NCI-H1092 treated with DMSO at 0.1 percent for 48 hours (cell line): ENCODE measurements around the gene UHRF2.
A peak's percentile ranks its signal among the peaks of the same experiment; 100 is the strongest.
"Not testable (repeated sequence)": the region's sequence is repeated elsewhere in the genome, so short reads cannot be mapped to it uniquely, and the experiment has no call there.

Source experiments
- DNase-seq: peaks from one replicate; lab custom pipeline; 2025; lab: John Stamatoyannopoulos, UW

The UHRF2 gene

GRCh38 chr9:6488395-6488794 is 75.4 kb downstream of the UHRF2 start:
- no peak for DNase-seq

GRCh38 chr9:6489099-6489498 is 76.1 kb downstream of the UHRF2 start:
- DNase-seq: no peak

GRCh38 chr9:6490863-6491262 is 77.9 kb downstream of the UHRF2 start:
- no peak for DNase-seq

DNA sequence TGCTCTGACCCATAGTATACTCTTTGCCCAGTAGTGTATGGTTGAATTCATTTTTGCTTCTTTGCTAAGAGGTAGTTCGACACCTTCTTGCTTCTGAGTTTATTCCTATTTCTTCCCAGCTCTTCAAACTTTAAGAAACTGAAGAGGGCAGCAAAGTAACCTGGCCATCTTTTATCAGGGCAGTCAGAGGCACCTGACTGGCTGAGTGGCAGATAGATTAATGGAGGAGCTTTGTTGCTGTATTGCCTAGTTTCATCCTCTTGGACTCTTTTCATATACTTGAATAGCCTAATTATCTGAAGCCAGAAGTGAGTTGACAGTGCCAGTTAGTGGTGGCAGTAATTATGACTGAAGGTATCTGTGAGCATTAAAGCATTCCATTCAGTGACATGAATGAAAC is 82.5 kb downstream of the UHRF2 start:
- no peak for DNase-seq

DNA sequence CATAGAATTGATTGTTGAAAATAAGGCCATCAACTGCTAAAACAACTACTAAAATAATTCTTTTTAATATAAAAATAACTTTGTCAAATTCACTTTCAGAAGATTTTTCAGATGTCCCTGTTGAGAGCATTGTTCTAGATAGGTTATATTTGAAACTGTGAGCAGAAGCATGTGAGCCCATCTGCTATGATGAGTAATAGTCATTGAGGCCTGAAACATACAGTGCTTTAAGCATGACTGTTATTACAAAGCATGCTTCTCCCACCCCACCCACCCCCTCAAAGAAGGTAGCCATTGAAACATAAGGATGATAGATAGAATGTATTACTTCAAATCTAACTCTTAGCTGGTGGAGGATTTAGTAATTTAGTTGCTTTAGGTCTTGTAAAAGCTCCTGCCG is 86.0 kb downstream of the UHRF2 start:
- no peak for DNase-seq

DNA sequence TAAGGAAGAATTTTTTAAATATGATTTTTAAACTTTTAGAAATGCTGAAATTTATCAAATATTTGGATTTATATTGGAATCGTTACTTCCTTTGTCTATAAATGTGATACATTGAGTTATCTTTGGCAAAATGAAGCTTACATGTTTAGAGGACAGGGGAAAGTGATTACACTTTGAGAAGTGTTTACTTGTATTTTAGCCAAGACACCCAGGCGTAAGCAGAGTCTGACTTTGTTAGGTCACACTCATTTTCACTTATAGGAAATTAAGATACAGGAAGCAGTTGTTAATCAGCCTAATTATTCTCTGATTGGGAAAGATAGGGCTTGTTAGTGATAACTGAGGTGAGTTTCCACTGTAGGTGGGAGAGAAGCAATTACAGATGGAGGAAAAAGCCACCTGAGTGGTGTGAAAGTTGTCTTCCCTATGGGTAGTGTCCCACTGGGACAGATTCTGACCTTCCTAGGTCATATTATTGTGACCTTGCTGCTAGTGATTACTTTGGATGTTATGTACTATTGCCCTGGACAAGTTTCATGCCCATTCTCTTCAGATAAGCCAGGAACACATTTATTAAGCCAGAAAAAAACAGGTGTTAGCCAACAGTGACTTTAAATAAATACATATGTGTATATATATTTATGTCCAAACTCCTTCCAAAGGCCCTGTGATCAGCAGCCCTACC is 88.7 kb downstream of the UHRF2 start:
- DNase-seq: no peak

- no peak for DNase-seq
Observed at GRCh38 chr9:6502399-6502798, 89.4 kb downstream of the UHRF2 start.

DNA sequence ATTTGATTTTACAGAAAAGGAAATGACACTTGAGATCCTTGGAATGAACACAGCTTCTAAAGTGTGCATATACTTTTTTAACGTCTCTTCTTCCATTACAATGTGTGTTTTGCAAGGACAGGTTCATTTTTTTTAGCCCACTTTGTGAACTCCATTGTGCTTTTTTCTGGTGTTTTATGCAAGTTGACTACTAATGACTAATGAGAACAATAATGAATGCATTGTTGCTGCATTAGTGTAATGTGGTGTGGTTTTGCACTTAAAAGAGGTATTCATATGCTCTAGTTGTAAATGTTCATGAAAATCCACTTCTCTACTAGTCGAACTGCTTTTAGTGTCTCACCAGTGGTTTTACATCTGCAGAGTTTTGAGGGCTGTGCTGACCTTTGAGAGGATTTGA is 93.6 kb downstream of the UHRF2 start:
- no peak for DNase-seq

GRCh38 chr9:6512085-6512657 is 99.2 kb downstream of the UHRF2 start:
- no peak for DNase-seq

GRCh38 chr9:6522263-6522662 is 109.3 kb downstream of the UHRF2 start:
- no peak for DNase-seq

- DNase-seq: no peak
Observed at GRCh38 chr9:6525326-6526045, 112.5 kb downstream of the UHRF2 start.

- no peak for DNase-seq
Observed at GRCh38 chr9:6535594-6535993, 122.6 kb downstream of the UHRF2 start.

GRCh38 chr9:6538666-6539071 is 125.7 kb downstream of the UHRF2 start:
- DNase-seq: no peak

DNA sequence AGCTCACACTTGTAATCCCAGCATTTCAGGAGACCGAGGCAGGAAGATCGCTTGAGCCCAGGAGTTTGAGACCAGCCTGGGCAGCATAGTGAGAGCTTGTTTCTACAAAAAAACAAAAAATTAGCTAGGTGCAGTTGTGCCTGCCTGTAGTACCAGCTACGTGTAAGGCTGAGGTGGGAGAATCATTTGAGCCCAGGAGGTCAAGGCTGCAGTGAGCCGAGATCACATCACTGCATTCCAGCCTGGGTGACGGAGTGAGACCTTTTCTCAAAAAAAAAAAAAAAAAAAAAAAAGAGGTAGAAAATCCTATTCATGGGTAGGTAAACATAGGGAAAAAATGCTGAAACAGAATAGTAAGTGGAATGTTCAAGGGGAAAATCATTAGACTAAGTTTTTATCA is 129.6 kb downstream of the UHRF2 start:
- DNase-seq: not testable (repeated sequence)

- no peak for DNase-seq
Observed at GRCh38 chr9:6543204-6543603, 130.2 kb downstream of the UHRF2 start.

GRCh38 chr9:6545017-6545691 is 132.2 kb downstream of the UHRF2 start:
- no peak for DNase-seq

DNA sequence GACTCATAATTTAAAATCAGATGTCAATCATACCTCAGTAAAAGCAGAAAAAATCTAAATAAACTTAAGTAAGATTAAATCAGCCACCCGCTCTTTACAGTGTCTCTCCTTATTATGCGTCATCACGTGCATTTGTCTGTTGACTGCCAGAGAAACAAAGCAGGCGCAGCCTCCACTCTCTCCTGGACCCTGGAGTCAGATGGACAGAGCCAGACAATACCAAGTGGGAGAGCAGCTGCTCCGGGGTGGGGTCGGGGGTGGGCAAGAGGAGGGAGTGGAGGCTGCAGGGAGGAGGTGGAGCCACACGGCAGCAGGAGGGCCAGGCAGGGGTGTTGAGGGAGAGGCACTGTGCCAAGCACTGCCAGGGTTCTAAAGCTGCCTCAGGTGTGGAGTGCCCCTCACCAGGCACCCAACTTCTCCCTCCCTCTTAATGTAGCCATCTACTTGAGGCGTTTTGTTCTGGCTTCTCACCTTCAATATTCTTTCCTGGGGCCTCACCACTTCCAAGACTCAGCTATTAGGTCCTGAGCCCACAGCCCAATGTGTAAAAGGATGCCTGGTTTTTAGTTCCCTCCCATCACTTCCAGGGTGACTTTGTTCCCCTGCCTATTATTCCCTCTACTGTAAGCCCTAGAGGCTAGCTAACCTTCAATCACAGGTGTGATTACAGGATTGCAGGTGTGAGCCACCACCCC is 136.3 kb downstream of the UHRF2 start:
- DNase-seq: peak; percentile 83

- peak; percentile 41 for DNase-seq
Observed at GRCh38 chr9:6551136-6551535, 138.1 kb downstream of the UHRF2 start.

DNA sequence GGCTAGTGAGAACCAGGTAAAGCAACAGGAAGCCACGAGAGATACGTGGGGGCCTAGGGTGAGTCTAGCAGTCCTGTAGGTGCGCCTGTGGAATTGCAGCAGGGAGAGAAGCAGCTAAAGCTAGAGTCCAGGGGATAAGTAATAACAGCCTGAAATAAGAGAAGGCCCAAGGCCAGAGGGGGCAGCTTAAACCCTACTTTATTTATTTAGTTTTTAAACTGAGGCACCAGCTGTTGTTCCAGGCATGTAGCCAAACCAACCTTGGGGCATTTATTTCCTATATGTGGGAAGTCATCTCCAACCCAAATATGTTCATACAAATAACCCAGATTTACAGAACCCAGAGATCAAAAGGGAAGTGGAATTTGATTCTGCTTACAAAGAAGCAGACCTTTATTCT is 139.0 kb downstream of the UHRF2 start:
- peak; percentile 87 for DNase-seq

- no peak for DNase-seq
Observed at GRCh38 chr9:6552498-6553121, 139.6 kb downstream of the UHRF2 start.

GRCh38 chr9:6553866-6554265 is 140.9 kb downstream of the UHRF2 start:
- DNase-seq: no peak
